AG04450 (cell line): ENCODE data around the gene IDH3G. TPM values are rescaled to one million over a fixed set of nuclear protein-coding genes. Genes with fewer than 3 reads are reported as not detected.
"Not testable (repeated sequence)": the region's sequence is repeated elsewhere in the genome, so short reads cannot be mapped to it uniquely, and the experiment has no call there.

Experiments used
- CTCF ChIA-PET: fragments of 300-600, 350-600 bp; formaldehyde crosslinking; extraction: SDS; loops from one replicate; lab custom pipeline; 2022; ENCODE audit warnings: antibody characterized with exemption, inconsistent platforms; lab: Charles Lee
- POLR2A ChIA-PET: fragments of 350-600 bp; formaldehyde crosslinking; extraction: SDS; loops from one replicate; lab custom pipeline; 2021; ENCODE audit warnings: antibody characterized with exemption, inconsistent platforms; lab: Yijun Ruan, JAX
- DNase-seq: peaks from one replicate; pipeline ENCODE4 v3.0.0-alpha.2; 2011; ENCODE audit warnings: low read depth, low spot score
- H3K27ac ChIP-seq: one replicate; pipeline ENCODE4 v1.5.1; 2012; ENCODE audit warnings: low read depth, low read length, control low read depth
- H3K27me3 ChIP-seq: one replicate; pipeline ENCODE4 v1.6.0; 2012; ENCODE audit warnings: low read length; ENCODE audit not compliant: control insufficient read depth, insufficient read depth
- H3K4me3 ChIP-seq: 2 replicates; pipeline ENCODE4 v1.5.1; 2011; ENCODE audit warnings: mild to moderate bottlenecking, low read depth, low read length, control low read depth
- H3K9me3 ChIP-seq: 2 replicates; pipeline ENCODE4 v1.5.1; 2012; ENCODE audit warnings: low read length; ENCODE audit not compliant: control insufficient read depth, insufficient read depth
- CTCF ChIP-seq: IDR thresholded peaks from 2 replicates; pipeline ENCODE4 v1.5.1; 2011; ENCODE audit warnings: low read depth, low read length, control low read depth, inconsistent platforms
- polyA plus RNA-seq: library from polyadenylated mRNA; depleted of rRNA; stranded (reverse); fragments of >200 nt; gene quantifications from 2 replicates; pipeline ENCODE4 v1.2.3, GENCODE V29; 2011

IDH3G gene
- polyA plus RNA-seq, 1 experiment = 42.8 TPM

GRCh38 chrX:153755136-153755535 is 39.0 kb downstream of the IDH3G start:
- H3K27me3 ChIP-seq = peaks cover 4% of the 10 kb centered on the region
- no peak for DNase-seq
- POLR2A ChIA-PET = interaction anchor here (0.6 kb wide), 1 partner anchor 203 kb away, joined by 3 read pairs; no protein-coding TSS in a partner anchor
- no peak for TF ChIP-seq CTCF
- no peaks in the 10 kb centered on the region for H3K9me3 ChIP-seq
- no peak overlapping the region for H3K27ac ChIP-seq
- CTCF ChIA-PET = interaction anchor here (0.7 to 1.7 kb wide), 2 partner anchors 9 to 198 kb away, joined by 6 to 8 read pairs; partner anchors contain the start of gene PLXNB3
- H3K4me3 ChIP-seq = no peak overlapping the region

- DNase-seq = no peak
- Histone ChIP-seq H3K4me3 (no peak overlapping the region), H3K9me3 (no peaks in the 10 kb centered on the region), H3K27ac (no peak overlapping the region), H3K27me3 (peaks cover 6% of the 10 kb centered on the region)
- no peak for TF ChIP-seq CTCF
- CTCF ChIA-PET = no interaction called here
- POLR2A ChIA-PET = no interaction called here
Measured at GRCh38 chrX:153750127-153750774, 43.9 kb downstream of the IDH3G start.

- POLR2A ChIA-PET = not testable (repeated sequence)
Measured at GRCh38 chrX:153749017-153749416, 45.2 kb downstream of the IDH3G start.

GRCh38 chrX:153746991-153747390 is 47.2 kb downstream of the IDH3G start:
- H3K4me3 ChIP-seq, CTCF ChIA-PET, POLR2A ChIA-PET, H3K27me3 ChIP-seq, H3K27ac ChIP-seq, DNase-seq, H3K9me3 ChIP-seq: not testable (repeated sequence)

More at GRCh38 chrX:153749017-153749416, 45.2 kb downstream of the IDH3G start:
- H3K27ac ChIP-seq, H3K4me3 ChIP-seq, DNase-seq, H3K27me3 ChIP-seq, H3K9me3 ChIP-seq: not testable (repeated sequence)
- CTCF ChIA-PET = interaction anchor here (0.6 kb wide), 1 partner anchor 198 kb away, joined by 3 read pairs; no protein-coding TSS in a partner anchor

GRCh38 chrX:153746359-153746758 is 47.8 kb downstream of the IDH3G start:
- no peak for DNase-seq
- CTCF ChIA-PET = no interaction called here
- H3K27me3 ChIP-seq = peaks cover 6% of the 10 kb centered on the region
- H3K4me3 ChIP-seq = no peak overlapping the region
- no peak overlapping the region for H3K27ac ChIP-seq
- TF ChIP-seq CTCF = no peak
- H3K9me3 ChIP-seq = no peaks in the 10 kb centered on the region; the same call in 1 of the 2 replicates
- POLR2A ChIA-PET = no interaction called here

GRCh38 chrX:153745067-153745433 is 49.1 kb downstream of the IDH3G start:
- H3K4me3 ChIP-seq, CTCF ChIA-PET, POLR2A ChIA-PET, H3K27ac ChIP-seq, H3K27me3 ChIP-seq, DNase-seq, H3K9me3 ChIP-seq: not testable (repeated sequence)
